ENCODE data around the gene OPA1.

The OPA1 gene

GRCh38 chr3:193714523-193715137 is 121.6 kb downstream of the OPA1 start:
- no peak overlapping the region for H3K27ac ChIP-seq
- ChIA-PET CTCF (no interaction called here), POLR2A (ENCODE audit: low non-redundant PET) (no interaction called here)
- no peak for TF ChIP-seq CTCF (conservative IDR thresholded peaks at IDR 0.05; ENCODE audit: low read depth)
- DNase-seq (ENCODE audit: low spot score): no peak

GRCh38 chr3:193716150-193716549 is 123.1 kb downstream of the OPA1 start:
- no peak for DNase-seq (ENCODE audit: low spot score)
- H3K27ac ChIP-seq: no peak overlapping the region
- ChIA-PET POLR2A (ENCODE audit: low non-redundant PET) (no interaction called here), CTCF (interaction anchor here (0.6 kb wide), 1 partner anchor 296 kb away, joined by 5 read pairs; no protein-coding TSS in a partner anchor)
- TF ChIP-seq CTCF (conservative IDR thresholded peaks at IDR 0.05; ENCODE audit: low read depth): no peak

GRCh38 chr3:193719735-193720134 is 126.7 kb downstream of the OPA1 start:
- no peak for DNase-seq (ENCODE audit: low spot score)
- CTCF ChIA-PET: no interaction called here
- POLR2A ChIA-PET (ENCODE audit: low non-redundant PET): no interaction called here
- TF ChIP-seq CTCF (conservative IDR thresholded peaks at IDR 0.05; ENCODE audit: low read depth): no peak
- H3K27ac ChIP-seq: no peak overlapping the region

GRCh38 chr3:193720169-193720568 is 127.2 kb downstream of the OPA1 start:
- no peak for DNase-seq (ENCODE audit: low spot score)
- no peak for TF ChIP-seq CTCF (conservative IDR thresholded peaks at IDR 0.05; ENCODE audit: low read depth)
- CTCF ChIA-PET: no interaction called here
- no peak overlapping the region for H3K27ac ChIP-seq
- POLR2A ChIA-PET (ENCODE audit: low non-redundant PET): no interaction called here

- CTCF ChIA-PET: no interaction called here
- no peak overlapping the region for H3K27ac ChIP-seq
- no peak for DNase-seq (ENCODE audit: low spot score)
- no peak for TF ChIP-seq CTCF (conservative IDR thresholded peaks at IDR 0.05; ENCODE audit: low read depth)
- POLR2A ChIA-PET (ENCODE audit: low non-redundant PET): no interaction called here
Measured at GRCh38 chr3:193722566-193722965, 129.6 kb downstream of the OPA1 start.

- POLR2A ChIA-PET (ENCODE audit: low non-redundant PET): no interaction called here
- CTCF ChIA-PET: no interaction called here
- no peak for TF ChIP-seq CTCF (conservative IDR thresholded peaks at IDR 0.05; ENCODE audit: low read depth)
- DNase-seq (ENCODE audit: low spot score): no peak
- H3K27ac ChIP-seq: no peak overlapping the region
Measured at GRCh38 chr3:193727089-193727488, 134.1 kb downstream of the OPA1 start.

Measured in RWPE1 (cell line).